ENCODE measurements around the gene MAPKAP1.

Gene MAPKAP1

DNA sequence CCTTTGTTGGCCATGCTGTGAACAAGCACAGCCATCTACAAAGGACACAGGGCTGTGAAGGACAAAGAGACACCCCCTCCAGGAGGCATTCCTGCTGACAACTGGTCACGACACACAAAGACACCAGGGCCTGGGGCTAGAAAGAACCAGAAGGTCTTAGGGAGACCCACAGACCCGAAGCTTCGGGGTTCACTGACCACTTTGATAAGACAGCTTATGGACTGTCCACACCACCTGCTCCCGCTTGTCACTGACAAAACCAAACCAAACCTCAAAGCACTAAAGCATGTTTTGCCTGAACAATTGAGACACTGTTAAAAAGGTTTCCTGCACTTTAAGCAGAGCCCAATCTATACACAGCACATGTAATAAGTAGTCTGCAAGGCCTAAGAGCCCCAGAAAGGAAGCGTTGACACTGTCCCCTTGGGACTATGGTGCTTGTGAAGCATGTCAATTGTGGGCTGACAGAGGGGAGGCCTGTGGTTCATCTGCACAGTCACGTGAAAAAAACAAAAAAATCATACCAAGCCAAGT, 260.4 kb downstream of the MAPKAP1 start:
- Histone ChIP-seq H3K9me2 (replicated peaks; ENCODE audit: insufficient read depth, low read length) (no peaks in the 10 kb centered on the region), H3K4me3 (ENCODE audit: insufficient read depth, low read length, poor library complexity, severe bottlenecking) (no peak overlapping the region), H3K27ac (ENCODE audit: low read depth, low read length) (0 out of 2 replicates have a peak overlapping the region, but pooled peaks have one; percentile 4), H3K4me2 (ENCODE audit: low read depth, low read length, poor library complexity, severe bottlenecking) (peak overlapping the region; percentile 36), H3F3A (ENCODE audit: insufficient read depth) (no peaks in the 10 kb centered on the region), H3K9ac (ENCODE audit: low read length) (no peak overlapping the region; the same call in 1 of the 2 replicates), H3K79me2 (ENCODE audit: insufficient read depth, low read length) (no peaks in the 10 kb centered on the region), H4K20me1 (ENCODE audit: low read depth, low read length) (no peaks in the 10 kb centered on the region), H3K9me3 (ENCODE audit: insufficient read depth, low read length) (no peaks in the 10 kb centered on the region), H2AFZ (ENCODE audit: low read depth, low read length, severe bottlenecking) (no peak overlapping the region), H3K36me3 (ENCODE audit: low read length) (no peaks in the 10 kb centered on the region), H3K27me3 (ENCODE audit: low read length) (no peaks in the 10 kb centered on the region)
- TF ChIP-seq, protein P1, sequence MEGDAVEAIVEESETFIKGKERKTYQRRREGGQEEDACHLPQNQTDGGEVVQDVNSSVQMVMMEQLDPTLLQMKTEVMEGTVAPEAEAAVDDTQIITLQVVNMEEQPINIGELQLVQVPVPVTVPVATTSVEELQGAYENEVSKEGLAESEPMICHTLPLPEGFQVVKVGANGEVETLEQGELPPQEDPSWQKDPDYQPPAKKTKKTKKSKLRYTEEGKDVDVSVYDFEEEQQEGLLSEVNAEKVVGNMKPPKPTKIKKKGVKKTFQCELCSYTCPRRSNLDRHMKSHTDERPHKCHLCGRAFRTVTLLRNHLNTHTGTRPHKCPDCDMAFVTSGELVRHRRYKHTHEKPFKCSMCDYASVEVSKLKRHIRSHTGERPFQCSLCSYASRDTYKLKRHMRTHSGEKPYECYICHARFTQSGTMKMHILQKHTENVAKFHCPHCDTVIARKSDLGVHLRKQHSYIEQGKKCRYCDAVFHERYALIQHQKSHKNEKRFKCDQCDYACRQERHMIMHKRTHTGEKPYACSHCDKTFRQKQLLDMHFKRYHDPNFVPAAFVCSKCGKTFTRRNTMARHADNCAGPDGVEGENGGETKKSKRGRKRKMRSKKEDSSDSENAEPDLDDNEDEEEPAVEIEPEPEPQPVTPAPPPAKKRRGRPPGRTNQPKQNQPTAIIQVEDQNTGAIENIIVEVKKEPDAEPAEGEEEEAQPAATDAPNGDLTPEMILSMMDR (IDR thresholded peaks at IDR 0.05; ENCODE audit: insufficient read depth, low read length, poor library complexity, severe bottlenecking): no peak
- TF ChIP-seq EZH2phosphoT487 (conservative IDR thresholded peaks at IDR 0.05; ENCODE audit: low read length): no peak

GRCh38 chr9:125444956-125445506, 262.0 kb downstream of the MAPKAP1 start:
- H4K20me1 ChIP-seq (ENCODE audit: low read depth, low read length): no peaks in the 10 kb centered on the region
- no peaks in the 10 kb centered on the region for H3K79me2 ChIP-seq (ENCODE audit: insufficient read depth, low read length)
- H3K4me3 ChIP-seq (ENCODE audit: insufficient read depth, low read length, poor library complexity, severe bottlenecking): no peak overlapping the region
- no peak overlapping the region for H3K4me2 ChIP-seq (ENCODE audit: low read depth, low read length, poor library complexity, severe bottlenecking)
- H3K36me3 ChIP-seq (ENCODE audit: low read length): no peaks in the 10 kb centered on the region
- H3K27me3 ChIP-seq (ENCODE audit: low read length): no peaks in the 10 kb centered on the region
- no peaks in the 10 kb centered on the region for H3K9me2 ChIP-seq (replicated peaks; ENCODE audit: insufficient read depth, low read length)
- no peaks in the 10 kb centered on the region for H3K9me3 ChIP-seq (ENCODE audit: insufficient read depth, low read length)
- H2AFZ ChIP-seq (ENCODE audit: low read depth, low read length, severe bottlenecking): no peak overlapping the region
- no peak for TF ChIP-seq EZH2phosphoT487 (conservative IDR thresholded peaks at IDR 0.05; ENCODE audit: low read length)
- no peak overlapping the region for H3K27ac ChIP-seq (ENCODE audit: low read depth, low read length)
- H3K9ac ChIP-seq (ENCODE audit: low read length): no peak overlapping the region
- H3F3A ChIP-seq (ENCODE audit: insufficient read depth): no peaks in the 10 kb centered on the region

- Histone ChIP-seq H3F3A (ENCODE audit: insufficient read depth) (no peaks in the 10 kb centered on the region), H3K79me2 (ENCODE audit: insufficient read depth, low read length) (no peaks in the 10 kb centered on the region), H3K4me3 (ENCODE audit: insufficient read depth, low read length, poor library complexity, severe bottlenecking) (no peak overlapping the region), H3K9me3 (ENCODE audit: insufficient read depth, low read length) (no peaks in the 10 kb centered on the region), H3K9me2 (replicated peaks; ENCODE audit: insufficient read depth, low read length) (no peaks in the 10 kb centered on the region), H3K27me3 (ENCODE audit: low read length) (no peaks in the 10 kb centered on the region), H2AFZ (ENCODE audit: low read depth, low read length, severe bottlenecking) (no peak overlapping the region), H4K20me1 (ENCODE audit: low read depth, low read length) (no peaks in the 10 kb centered on the region), H3K4me2 (ENCODE audit: low read depth, low read length, poor library complexity, severe bottlenecking) (no peak overlapping the region), H3K27ac (ENCODE audit: low read depth, low read length) (no peak overlapping the region), H3K36me3 (ENCODE audit: low read length) (no peaks in the 10 kb centered on the region), H3K9ac (ENCODE audit: low read length) (no peak overlapping the region)
- TF ChIP-seq, protein P1 (IDR thresholded peaks at IDR 0.05; ENCODE audit: insufficient read depth, low read length, poor library complexity, severe bottlenecking): no peak
- no peak for TF ChIP-seq EZH2phosphoT487 (conservative IDR thresholded peaks at IDR 0.05; ENCODE audit: low read length)
Observed at GRCh38 chr9:125444166-125444565, 262.8 kb downstream of the MAPKAP1 start.

DNA sequence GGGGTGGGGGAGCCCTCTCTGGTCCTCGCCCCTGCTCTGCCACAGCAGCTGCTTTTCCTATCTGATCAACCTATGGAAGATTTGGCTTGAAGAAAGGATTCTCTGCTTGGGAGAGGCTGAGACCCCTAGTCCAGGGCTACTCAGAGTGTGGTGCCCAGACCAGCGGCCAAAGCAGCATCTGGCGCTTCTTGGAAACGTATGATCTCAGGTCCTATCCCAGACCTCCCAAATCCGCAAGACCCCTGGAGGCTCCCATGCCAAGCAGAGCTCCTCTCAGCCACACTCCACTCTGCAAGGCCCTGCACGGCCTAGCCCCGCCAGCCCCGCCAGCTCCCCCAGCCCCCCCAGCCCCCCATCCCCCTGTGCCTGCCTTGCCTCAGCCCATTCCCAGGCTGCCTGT, 263.6 kb downstream of the MAPKAP1 start:
- Histone ChIP-seq H3K79me2 (ENCODE audit: insufficient read depth, low read length) (no peaks in the 10 kb centered on the region), H3K4me3 (ENCODE audit: insufficient read depth, low read length, poor library complexity, severe bottlenecking) (no peak overlapping the region), H3K9ac (ENCODE audit: low read length) (no peak overlapping the region), H3K9me2 (replicated peaks; ENCODE audit: insufficient read depth, low read length) (no peaks in the 10 kb centered on the region), H2AFZ (ENCODE audit: low read depth, low read length, severe bottlenecking) (no peak overlapping the region), H3K27me3 (ENCODE audit: low read length) (no peaks in the 10 kb centered on the region), H3K27ac (ENCODE audit: low read depth, low read length) (no peak overlapping the region), H4K20me1 (ENCODE audit: low read depth, low read length) (no peaks in the 10 kb centered on the region), H3F3A (ENCODE audit: insufficient read depth) (no peaks in the 10 kb centered on the region), H3K36me3 (ENCODE audit: low read length) (no peaks in the 10 kb centered on the region), H3K4me2 (ENCODE audit: low read depth, low read length, poor library complexity, severe bottlenecking) (no peak overlapping the region), H3K9me3 (ENCODE audit: insufficient read depth, low read length) (no peaks in the 10 kb centered on the region)
- TF ChIP-seq, protein P1 (IDR thresholded peaks at IDR 0.05; ENCODE audit: insufficient read depth, low read length, poor library complexity, severe bottlenecking): no peak
- no peak for TF ChIP-seq EZH2phosphoT487 (conservative IDR thresholded peaks at IDR 0.05; ENCODE audit: low read length)
